ENCODE measurements around the gene MMGT1.
"Not testable (repeated sequence)": the region's sequence is repeated elsewhere in the genome, so short reads cannot be mapped to it uniquely, and the experiment has no call there.

The MMGT1 gene

GRCh38 chrX:135923353-135923752, 50.4 kb downstream of the MMGT1 start:
- DNase-seq (ENCODE audit: low read depth) = no peak

- DNase-seq (ENCODE audit: low read depth) = not testable (repeated sequence)
Observed at GRCh38 chrX:135920516-135920915, 53.3 kb downstream of the MMGT1 start.

DNA sequence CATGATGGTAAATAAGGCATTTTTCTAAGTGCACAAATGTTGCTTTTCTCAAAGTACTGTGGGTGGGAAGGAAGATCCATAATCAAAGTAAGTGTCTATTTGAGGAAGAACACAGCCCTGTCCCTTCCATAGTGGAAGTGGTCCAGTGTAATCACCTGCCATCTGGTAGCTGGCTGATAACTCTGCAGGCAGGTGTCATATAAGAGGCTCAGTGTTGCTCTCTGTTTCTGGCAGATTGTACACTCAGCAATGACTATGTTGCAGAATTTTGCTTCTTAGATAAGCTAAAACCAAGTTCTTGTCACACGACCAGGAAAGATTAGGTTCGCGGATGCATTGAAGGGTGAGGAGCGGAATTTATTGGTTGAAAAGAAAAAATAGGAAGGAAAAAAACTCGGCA, 59.4 kb downstream of the MMGT1 start:
- no peak for DNase-seq (ENCODE audit: low read depth)

Data from activated T-cell treated with anti-CD3 and anti-CD28 coated beads for 48 hours (primary cell).